HepG2 (cell line): ENCODE measurements around the gene MYO19. TPM values are rescaled to one million over a fixed set of nuclear protein-coding genes. Genes with fewer than 3 reads are reported as not detected.

Experiments used
- ARNT2 ChIP-seq: sonication (generic); formaldehyde crosslinking; IDR thresholded peaks from 2 replicates; pipeline ENCODE4 v1.8.0; 2022; ENCODE audit warnings: mild to moderate bottlenecking, low read depth, missing genetic modification reagents, moderate library complexity
- DMTF1 ChIP-seq: sonication (generic); formaldehyde crosslinking; IDR thresholded peaks from 2 replicates; pipeline ENCODE4 v1.4.0; 2020; ENCODE audit warnings: mild to moderate bottlenecking, missing genetic modification reagents
- FOXA3 ChIP-seq: IDR thresholded peaks from 2 replicates; pipeline ENCODE4 v1.6.1; 2016; ENCODE audit warnings: missing genetic modification reagents, missing compliant biosample characterization
- GATAD1 ChIP-seq: IDR thresholded peaks from 2 replicates; pipeline ENCODE4 v1.6.1; 2016; ENCODE audit warnings: missing genetic modification reagents, missing compliant biosample characterization
- KDM4B ChIP-seq: sonication (generic); formaldehyde crosslinking; IDR thresholded peaks from 2 replicates; pipeline ENCODE4 v1.4.0; 2020; ENCODE audit warnings: missing genetic modification reagents
- LRRFIP1 ChIP-seq: sonication (generic); formaldehyde crosslinking; conservative IDR thresholded peaks from 2 replicates; pipeline ENCODE4 v1.4.0; 2020; ENCODE audit warnings: missing genetic modification reagents
- MIXL1 ChIP-seq: IDR thresholded peaks from 2 replicates; pipeline ENCODE4 v1.6.1; 2016
- RXRB ChIP-seq: IDR thresholded peaks from 2 replicates; pipeline ENCODE4 v1.6.1; 2016; ENCODE audit warnings: borderline replicate concordance, missing genetic modification reagents, missing compliant biosample characterization
- TIGD3 ChIP-seq: sonication (generic); formaldehyde crosslinking; IDR thresholded peaks from 2 replicates; pipeline ENCODE4 v1.5.1; 2020; ENCODE audit warnings: mild to moderate bottlenecking, missing genetic modification reagents, borderline replicate concordance
- TOPORS ChIP-seq: sonication (generic); formaldehyde crosslinking; IDR thresholded peaks from 2 replicates; pipeline ENCODE4 v1.8.0; 2023; ENCODE audit warnings: mild to moderate bottlenecking, missing genetic modification reagents
- ZBTB26 ChIP-seq: IDR thresholded peaks from 2 replicates; pipeline ENCODE4 v1.6.1; 2016; ENCODE audit warnings: missing compliant biosample characterization, missing genetic modification reagents, borderline replicate concordance
- ZNF230 ChIP-seq: sonication (generic); formaldehyde crosslinking; IDR thresholded peaks from 2 replicates; pipeline ENCODE4 v1.4.0; 2020; ENCODE audit warnings: mild to moderate bottlenecking, missing genetic modification reagents
- ZNF256 ChIP-seq: sonication (generic); formaldehyde crosslinking; conservative IDR thresholded peaks from 2 replicates; pipeline ENCODE4 v1.4.0; 2020; ENCODE audit warnings: missing genetic modification reagents
- ZNF260 ChIP-seq: sonication (generic); formaldehyde crosslinking; IDR thresholded peaks from 2 replicates; pipeline ENCODE4 v1.4.0; 2020; ENCODE audit warnings: missing genetic modification reagents, low read depth, mild to moderate bottlenecking, borderline replicate concordance
- ZNF317 ChIP-seq: sonication (generic); formaldehyde crosslinking; IDR thresholded peaks from 2 replicates; pipeline ENCODE4 v1.5.0; 2020; ENCODE audit warnings: mild to moderate bottlenecking, missing genetic modification reagents
- ZNF33B ChIP-seq: sonication (generic); formaldehyde crosslinking; IDR thresholded peaks from 2 replicates; pipeline ENCODE4 v1.5.1; 2020; ENCODE audit warnings: mild to moderate bottlenecking, missing genetic modification reagents
- ZNF451 ChIP-seq: sonication (generic); formaldehyde crosslinking; IDR thresholded peaks from 2 replicates; pipeline ENCODE4 v1.5.0; 2020; ENCODE audit warnings: mild to moderate bottlenecking, missing genetic modification reagents
- ZNF569 ChIP-seq: sonication (generic); formaldehyde crosslinking; IDR thresholded peaks from 2 replicates; pipeline ENCODE4 v1.5.0; 2020; ENCODE audit warnings: mild to moderate bottlenecking, missing genetic modification reagents, moderate library complexity, borderline replicate concordance
- ZNF615 ChIP-seq: sonication (generic); formaldehyde crosslinking; IDR thresholded peaks from 2 replicates; pipeline ENCODE4 v1.5.0; 2020; ENCODE audit warnings: mild to moderate bottlenecking, missing genetic modification reagents, borderline replicate concordance
- ZNF704 ChIP-seq: sonication (generic); formaldehyde crosslinking; IDR thresholded peaks from 2 replicates; pipeline ENCODE4 v1.8.1; 2023; ENCODE audit warnings: mild to moderate bottlenecking, inconsistent platforms, moderate library complexity, missing genetic modification reagents, borderline replicate concordance
- polyA plus RNA-seq, 8 experiments: library from polyadenylated mRNA; depleted of rRNA in 3 of 8; stranded (reverse) in 7 of 8; unstranded in 1 of 8; fragments of >200 nt; fragmentation: Illumina TruSeq in 4 of 8; extraction: Trizol in 4 of 8; gene quantifications; 2 replicates each; pipeline versions ENCODE4 v1.2.1 to v1.2.3, GENCODE V29; 2011 to 2016; ENCODE audit warnings: low read depth in 4 of 8, missing spikeins in 1 of 8, mixed read lengths in 1 of 8; ENCODE audit not compliant: insufficient read depth in 1 of 8
- total RNA-seq, 5 experiments: library from RNA; depleted of rRNA; stranded (reverse); fragments of >200 nt; fragmentation: Illumina TruSeq; extraction: Trizol; gene quantifications; 2 replicates each; pipeline ENCODE4 v1.2.3, GENCODE V29; 2016; ENCODE audit warnings: low read depth in 1 of 5

Gene MYO19
- total and polyA plus RNA-seq, 2 of the 13 experiments (the other 11 are each of a cell fraction or from before 2014, with no cell fraction given): 75.7 to 82.3 TPM

GRCh38 chr17:36545465-36546417, 11.1 kb upstream of the MYO19 start (continued):
- no peak for TF ChIP-seq LRRFIP1 (CRISPR knock-in tag)
- no peak for TF ChIP-seq TIGD3 (CRISPR knock-in tag)
- peak; percentile 60; the same call in 1 of the 2 replicates for TF ChIP-seq KDM4B (CRISPR knock-in tag)
- TF ChIP-seq MIXL1 (CRISPR knock-in tag): no peak
- no peak; the same call in 1 of the 2 replicates for TF ChIP-seq ZNF451
- TF ChIP-seq RXRB (CRISPR knock-in tag): 0 out of 2 replicates have a peak, but pooled peaks have one; percentile 4
- peak; percentile 31; the same call in 1 of the 2 replicates for TF ChIP-seq ZNF230 (CRISPR knock-in tag)
- no peak for TF ChIP-seq ZNF33B (CRISPR knock-in tag)
- TF ChIP-seq DMTF1: no peak
- 0 out of 2 replicates have a peak, but pooled peaks have one; percentile 47 for TF ChIP-seq ZNF317 (CRISPR knock-in tag)
- TF ChIP-seq ZNF569 (CRISPR knock-in tag): no peak
- no peak for TF ChIP-seq ZNF260 (CRISPR knock-in tag)
- peak; percentile 47; the same call in 1 of the 2 replicates for TF ChIP-seq ZBTB26 (CRISPR knock-in tag)
- TF ChIP-seq TOPORS (CRISPR knock-in tag): peak; percentile 68; the same call in 1 of the 2 replicates
- TF ChIP-seq ZNF256 (CRISPR knock-in tag): no peak
- TF ChIP-seq ZNF704 (CRISPR knock-in tag): no peak; the same call in 1 of the 2 replicates
- TF ChIP-seq ARNT2 (CRISPR knock-in tag): peak; percentile 72; the same call in 1 of the 2 replicates
- TF ChIP-seq FOXA3 (CRISPR knock-in tag): peak; percentile 63
- peak; percentile 92 for TF ChIP-seq GATAD1 (CRISPR knock-in tag)
- TF ChIP-seq ZNF615: no peak
